Esophagus squamous epithelium (tissue), 5 donors: ENCODE measurements around the gene CD53. TPM values are rescaled to one million over a fixed set of nuclear protein-coding genes. Genes with fewer than 3 reads are reported as not detected.

Source experiments
- DNase-seq: peaks from one replicate; lab custom pipeline; 2025; lab: John Stamatoyannopoulos, UW
- H3K27ac ChIP-seq, 4 donors: fragments of 200-600 bp; sonication (generic); one replicate each; pipeline ENCODE4 v1.5.1; 2016 to 2019; ENCODE audit warnings: mild to moderate bottlenecking in 1 of 4
- H3K27me3 ChIP-seq, 4 donors: fragments of 200-600 bp; sonication (generic); 1 replicate in 3 of 4; 2 replicates in 1 of 4; pipeline versions ENCODE4 v1.5.1 to v1.6.0; 2017 to 2021; ENCODE audit warnings: antibody characterized with exemption in 1 of 4
- H3K36me3 ChIP-seq, 3 donors: fragments of 200-600 bp; sonication (generic); one replicate each; pipeline ENCODE4 v1.5.1; 2016 to 2019
- H3K4me1 ChIP-seq, 3 donors: fragments of 200-600 bp; sonication (generic); one replicate each; pipeline ENCODE4 v1.5.1; 2017 to 2019
- H3K4me3 ChIP-seq, 4 donors: fragments of 200-600 bp; sonication (generic); 1 replicate in 3 of 4; 2 replicates in 1 of 4; pipeline ENCODE4 v1.5.1; 2016 to 2019; ENCODE audit warnings: mild to moderate bottlenecking in 2 of 4, moderate library complexity in 1 of 4
- H3K9me3 ChIP-seq, 3 donors: fragments of 200-600 bp; sonication (generic); one replicate each; pipeline ENCODE4 v1.5.1; 2016 to 2019
- CTCF ChIP-seq, 6 experiments: fragments of 450-650 bp in 4 of 6; fragments of 200-600 bp in 2 of 6; sonication (generic) in 2 of 6; IDR thresholded peaks; one replicate each; pipeline ENCODE4 v1.5.1; 2016 to 2019; ENCODE audit warnings: antibody characterized with exemption in 6 of 6, mild to moderate bottlenecking in 4 of 6, moderate library complexity in 4 of 6
- POLR2A ChIP-seq, 4 donors: fragments of 450-650 bp; IDR thresholded peaks; one replicate each; pipeline ENCODE4 v1.6.1; 2017; ENCODE audit warnings: antibody characterized with exemption in 4 of 4, mild to moderate bottlenecking in 4 of 4, moderate library complexity in 3 of 4
- WGBS, 2 donors: methylation state at CpG; one replicate each; pipeline ENCODE4 v1.1.5; 2018; 5-methylcytosine and 5-hydroxymethylcytosine counted together
- intact Hi-C: fragments of 100-400 bp; cut with DNase I; formaldehyde crosslinking; loops from one replicate; pipeline ENCODE4 v1.15.0; 2022
- total RNA-seq, 4 donors: library from RNA; depleted of rRNA; stranded (reverse); fragments of >200 nt; gene quantifications; one replicate each; pipeline ENCODE4 v1.1.0, GENCODE V29; 2016
- donor health status: DM: yes; HTN: yes; CAD: no.

The CD53 gene
- total RNA-seq, 4 donors from 2014 or later: 6.6 to 31.1 (median 17.7) TPM

GRCh38 chr1:110872366-110872744 lies 593 bp upstream of the CD53 start:
- Histone ChIP-seq H3K27me3 (no peaks in the 10 kb centered on the region), H3K9me3 (no peaks in the 10 kb centered on the region), H3K36me3 (no peaks in the 10 kb centered on the region), H3K4me1 (no peaks in the 10 kb centered on the region), H3K4me3 (peak overlapping the region in 1 of 4 donors; percentile 52), H3K27ac (peak overlapping the region; percentile 51 to 82 (median 65))
- DNase-seq: no peak
- TF ChIP-seq POLR2A (IDR thresholded peaks at IDR 0.05): no peak
- intact Hi-C loops: no loop called here
- WGBS, 2 donors: 50 to 83% methylated on average over 1 to 2 of the region's 2 CpGs

GRCh38 chr1:110873856-110874255 lies 908 bp downstream of the CD53 start:
- intact Hi-C loops: no loop called here
- no peak for TF ChIP-seq POLR2A (IDR thresholded peaks at IDR 0.05)
- no peak for TF ChIP-seq CTCF (IDR thresholded peaks at IDR 0.05)
- no peaks in the 10 kb centered on the region for H3K4me1 ChIP-seq
- no peaks in the 10 kb centered on the region for H3K9me3 ChIP-seq
- WGBS, 2 donors: 47 to 52% methylated on average over 4 of the region's 4 CpGs
- H3K4me3 ChIP-seq: peak overlapping the region; percentile 13 to 52 (median 33)
- no peaks in the 10 kb centered on the region for H3K36me3 ChIP-seq
- no peaks in the 10 kb centered on the region for H3K27me3 ChIP-seq
- peak overlapping the region; percentile 50 to 82 (median 69) for H3K27ac ChIP-seq
- DNase-seq: no peak

- Histone ChIP-seq H3K4me1 (no peaks in the 10 kb centered on the region), H3K27me3 (no peaks in the 10 kb centered on the region), H3K36me3 (no peaks in the 10 kb centered on the region), H3K9me3 (no peaks in the 10 kb centered on the region), H3K4me3 (peak overlapping the region; percentile 13 to 52 (median 33)), H3K27ac (peak overlapping the region; percentile 50 to 82 (median 69))
- DNase-seq: no peak
- WGBS, 2 donors: 27 to 35% methylated on average over 3 of the region's 3 CpGs
- TF ChIP-seq POLR2A (IDR thresholded peaks at IDR 0.05) (peak in 1 of 4 donors; percentile 9), CTCF (IDR thresholded peaks at IDR 0.05) (no peak)
- intact Hi-C loops: no loop called here
Measured at GRCh38 chr1:110874324-110875215, 1.6 kb downstream of the CD53 start.

GRCh38 chr1:110875216-110875731 lies 2.3 kb downstream of the CD53 start:
- Histone ChIP-seq H3K9me3 (no peaks in the 10 kb centered on the region), H3K4me1 (no peaks in the 10 kb centered on the region), H3K4me3 (peak overlapping the region; percentile 13 to 52 (median 33)), H3K27me3 (no peaks in the 10 kb centered on the region), H3K36me3 (no peaks in the 10 kb centered on the region), H3K27ac (peak overlapping the region; percentile 50 to 82 (median 66))
- 17 to 31% methylated on average over 3 of the region's 3 CpGs for WGBS, 2 donors
- intact Hi-C loops: no loop called here
- no peak for DNase-seq
- TF ChIP-seq POLR2A (IDR thresholded peaks at IDR 0.05) (peak in 2 of 4 donors; percentile 26 to 69), CTCF (IDR thresholded peaks at IDR 0.05) (no peak)

GRCh38 chr1:110876748-110877341 lies 3.9 kb downstream of the CD53 start:
- Histone ChIP-seq H3K27me3 (no peaks in the 10 kb centered on the region), H3K4me1 (no peaks in the 10 kb centered on the region), H3K36me3 (no peaks in the 10 kb centered on the region), H3K4me3 (peak overlapping the region in 2 of 4 donors; percentile 14 to 52), H3K27ac (no peak overlapping the region), H3K9me3 (no peaks in the 10 kb centered on the region)
- intact Hi-C loops: no loop called here
- TF ChIP-seq CTCF (IDR thresholded peaks at IDR 0.05) (no peak), POLR2A (IDR thresholded peaks at IDR 0.05) (no peak)
- no peak for DNase-seq
- WGBS, 2 donors: 50 to 61% methylated on average over 1 of the region's 1 CpG
